ENCODE data around the gene ATP5PD. TPM values are rescaled to one million over a fixed set of nuclear protein-coding genes. Genes with fewer than 3 reads are reported as not detected.

ATP5PD gene
- total and polyA plus RNA-seq, 2 of the 13 experiments (the other 11 are each of a cell fraction or from before 2014, with no cell fraction given) = 158 to 428 TPM

DNA sequence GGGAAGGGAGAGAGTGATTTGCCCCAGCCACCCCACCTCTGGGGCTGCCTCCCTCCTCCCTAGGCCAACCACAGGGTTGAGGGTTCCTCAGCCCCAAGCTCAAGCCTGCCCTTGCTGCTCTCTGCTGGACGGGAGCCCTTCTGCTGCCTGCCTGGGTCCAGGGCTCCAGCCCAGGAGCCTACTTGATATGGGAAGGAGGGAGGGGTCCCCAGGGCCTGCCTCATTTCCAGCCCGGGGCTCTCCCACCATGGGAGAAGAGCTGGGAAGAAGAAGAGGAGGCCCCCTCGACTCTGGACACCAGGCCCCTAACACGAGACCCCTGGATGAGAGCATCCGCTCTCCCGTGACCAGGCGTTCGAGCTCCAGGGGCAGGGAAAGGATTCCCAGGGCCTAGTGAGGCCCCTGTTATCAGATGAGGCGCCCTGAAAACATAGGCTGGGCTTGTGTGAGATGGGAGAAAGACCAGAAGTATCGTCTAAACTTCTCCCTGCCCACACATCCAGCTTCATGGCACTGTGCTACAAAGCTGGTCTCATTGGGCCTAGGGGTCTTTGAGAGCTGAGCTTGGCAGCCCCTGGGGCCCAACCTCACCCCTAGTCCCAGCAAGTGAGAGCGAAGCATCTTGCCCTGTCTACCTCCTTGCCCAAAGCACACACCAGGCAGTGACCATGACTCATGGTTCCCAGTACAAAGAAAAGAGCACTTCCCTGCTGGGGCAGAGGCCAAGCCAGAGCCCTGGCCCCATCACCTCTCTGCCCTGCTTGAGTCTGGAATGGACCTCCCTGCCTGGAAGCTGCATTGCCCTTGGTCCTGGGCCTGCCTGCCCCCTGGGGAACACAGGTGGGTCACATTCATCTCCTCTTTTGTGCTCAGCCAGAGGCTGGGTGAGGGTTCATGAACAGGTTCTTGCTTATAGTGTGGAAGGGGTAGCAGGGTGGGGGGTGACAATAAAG lies 42.0 kb upstream of the ATP5PD start (continued):
- TF ChIP-seq, protein P1, sequence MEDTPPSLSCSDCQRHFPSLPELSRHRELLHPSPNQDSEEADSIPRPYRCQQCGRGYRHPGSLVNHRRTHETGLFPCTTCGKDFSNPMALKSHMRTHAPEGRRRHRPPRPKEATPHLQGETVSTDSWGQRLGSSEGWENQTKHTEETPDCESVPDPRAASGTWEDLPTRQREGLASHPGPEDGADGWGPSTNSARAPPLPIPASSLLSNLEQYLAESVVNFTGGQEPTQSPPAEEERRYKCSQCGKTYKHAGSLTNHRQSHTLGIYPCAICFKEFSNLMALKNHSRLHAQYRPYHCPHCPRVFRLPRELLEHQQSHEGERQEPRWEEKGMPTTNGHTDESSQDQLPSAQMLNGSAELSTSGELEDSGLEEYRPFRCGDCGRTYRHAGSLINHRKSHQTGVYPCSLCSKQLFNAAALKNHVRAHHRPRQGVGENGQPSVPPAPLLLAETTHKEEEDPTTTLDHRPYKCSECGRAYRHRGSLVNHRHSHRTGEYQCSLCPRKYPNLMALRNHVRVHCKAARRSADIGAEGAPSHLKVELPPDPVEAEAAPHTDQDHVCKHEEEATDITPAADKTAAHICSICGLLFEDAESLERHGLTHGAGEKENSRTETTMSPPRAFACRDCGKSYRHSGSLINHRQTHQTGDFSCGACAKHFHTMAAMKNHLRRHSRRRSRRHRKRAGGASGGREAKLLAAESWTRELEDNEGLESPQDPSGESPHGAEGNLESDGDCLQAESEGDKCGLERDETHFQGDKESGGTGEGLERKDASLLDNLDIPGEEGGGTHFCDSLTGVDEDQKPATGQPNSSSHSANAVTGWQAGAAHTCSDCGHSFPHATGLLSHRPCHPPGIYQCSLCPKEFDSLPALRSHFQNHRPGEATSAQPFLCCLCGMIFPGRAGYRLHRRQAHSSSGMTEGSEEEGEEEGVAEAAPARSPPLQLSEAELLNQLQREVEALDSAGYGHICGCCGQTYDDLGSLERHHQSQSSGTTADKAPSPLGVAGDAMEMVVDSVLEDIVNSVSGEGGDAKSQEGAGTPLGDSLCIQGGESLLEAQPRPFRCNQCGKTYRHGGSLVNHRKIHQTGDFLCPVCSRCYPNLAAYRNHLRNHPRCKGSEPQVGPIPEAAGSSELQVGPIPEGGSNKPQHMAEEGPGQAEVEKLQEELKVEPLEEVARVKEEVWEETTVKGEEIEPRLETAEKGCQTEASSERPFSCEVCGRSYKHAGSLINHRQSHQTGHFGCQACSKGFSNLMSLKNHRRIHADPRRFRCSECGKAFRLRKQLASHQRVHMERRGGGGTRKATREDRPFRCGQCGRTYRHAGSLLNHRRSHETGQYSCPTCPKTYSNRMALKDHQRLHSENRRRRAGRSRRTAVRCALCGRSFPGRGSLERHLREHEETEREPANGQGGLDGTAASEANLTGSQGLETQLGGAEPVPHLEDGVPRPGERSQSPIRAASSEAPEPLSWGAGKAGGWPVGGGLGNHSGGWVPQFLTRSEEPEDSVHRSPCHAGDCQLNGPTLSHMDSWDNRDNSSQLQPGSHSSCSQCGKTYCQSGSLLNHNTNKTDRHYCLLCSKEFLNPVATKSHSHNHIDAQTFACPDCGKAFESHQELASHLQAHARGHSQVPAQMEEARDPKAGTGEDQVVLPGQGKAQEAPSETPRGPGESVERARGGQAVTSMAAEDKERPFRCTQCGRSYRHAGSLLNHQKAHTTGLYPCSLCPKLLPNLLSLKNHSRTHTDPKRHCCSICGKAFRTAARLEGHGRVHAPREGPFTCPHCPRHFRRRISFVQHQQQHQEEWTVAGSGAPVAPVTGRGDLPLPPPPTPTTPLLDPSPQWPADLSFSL (CRISPR knock-in tag; IDR thresholded peaks at IDR 0.05) = peak; percentile 63; the same call in 1 of the 2 replicates
- TF ChIP-seq ZBTB21 (CRISPR knock-in tag; IDR thresholded peaks at IDR 0.05) = no peak
- TF ChIP-seq, protein P2, sequence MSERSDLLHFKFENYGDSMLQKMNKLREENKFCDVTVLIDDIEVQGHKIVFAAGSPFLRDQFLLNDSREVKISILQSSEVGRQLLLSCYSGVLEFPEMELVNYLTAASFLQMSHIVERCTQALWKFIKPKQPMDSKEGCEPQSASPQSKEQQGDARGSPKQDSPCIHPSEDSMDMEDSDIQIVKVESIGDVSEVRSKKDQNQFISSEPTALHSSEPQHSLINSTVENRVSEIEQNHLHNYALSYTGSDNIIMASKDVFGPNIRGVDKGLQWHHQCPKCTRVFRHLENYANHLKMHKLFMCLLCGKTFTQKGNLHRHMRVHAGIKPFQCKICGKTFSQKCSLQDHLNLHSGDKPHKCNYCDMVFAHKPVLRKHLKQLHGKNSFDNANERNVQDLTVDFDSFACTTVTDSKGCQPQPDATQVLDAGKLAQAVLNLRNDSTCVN (CRISPR knock-in tag; IDR thresholded peaks at IDR 0.05; ENCODE audit: borderline replicate concordance) = no peak; the same call in 1 of the 2 replicates
- no peak for TF ChIP-seq YY1 (IDR thresholded peaks at IDR 0.05; ENCODE audit: insufficient read depth, insufficient replicate concordance, low read depth, low read length)
- TF ChIP-seq MYC (CRISPR knock-in tag; IDR thresholded peaks at IDR 0.05; ENCODE audit: borderline replicate concordance) = 0 out of 2 replicates have a peak, but pooled peaks have one; percentile 53
- no peak for TF ChIP-seq USF2 (IDR thresholded peaks at IDR 0.05; ENCODE audit: low read depth, low read length)
- no peak for TF ChIP-seq USF2 (CRISPR knock-in tag; IDR thresholded peaks at IDR 0.05; ENCODE audit: borderline replicate concordance)
- no peak for TF ChIP-seq ATRX (CRISPR knock-in tag; IDR thresholded peaks at IDR 0.05; ENCODE audit: borderline replicate concordance)
- TF ChIP-seq CEBPG (CRISPR knock-in tag; IDR thresholded peaks at IDR 0.05) = 0 out of 2 replicates have a peak, but pooled peaks have one; percentile 12
- no peak for TF ChIP-seq ZNF10 (CRISPR knock-in tag; IDR thresholded peaks at IDR 0.05; ENCODE audit: borderline replicate concordance, low read depth)
- TF ChIP-seq CBX1 (IDR thresholded peaks at IDR 0.05; ENCODE audit: low read depth) = no peak
- TF ChIP-seq HDAC1 (CRISPR knock-in tag; IDR thresholded peaks at IDR 0.05) = no peak
- TF ChIP-seq ZNF263 (CRISPR knock-in tag; IDR thresholded peaks at IDR 0.05) = peak; percentile 58; the same call in 1 of the 2 replicates
- TF ChIP-seq ZSCAN25 (CRISPR knock-in tag; IDR thresholded peaks at IDR 0.05) = peak; percentile 41; the same call in 1 of the 2 replicates
- TF ChIP-seq, protein P3, sequence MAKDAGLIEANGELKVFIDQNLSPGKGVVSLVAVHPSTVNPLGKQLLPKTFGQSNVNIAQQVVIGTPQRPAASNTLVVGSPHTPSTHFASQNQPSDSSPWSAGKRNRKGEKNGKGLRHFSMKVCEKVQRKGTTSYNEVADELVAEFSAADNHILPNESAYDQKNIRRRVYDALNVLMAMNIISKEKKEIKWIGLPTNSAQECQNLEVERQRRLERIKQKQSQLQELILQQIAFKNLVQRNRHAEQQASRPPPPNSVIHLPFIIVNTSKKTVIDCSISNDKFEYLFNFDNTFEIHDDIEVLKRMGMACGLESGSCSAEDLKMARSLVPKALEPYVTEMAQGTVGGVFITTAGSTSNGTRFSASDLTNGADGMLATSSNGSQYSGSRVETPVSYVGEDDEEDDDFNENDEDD (CRISPR knock-in tag; IDR thresholded peaks at IDR 0.05; ENCODE audit: borderline replicate concordance) = peak; percentile 20; the same call in 1 of the 2 replicates
- no peak for TF ChIP-seq ZNF816 (CRISPR knock-in tag; IDR thresholded peaks at IDR 0.05; ENCODE audit: borderline replicate concordance)
- TF ChIP-seq SAP130 (CRISPR knock-in tag; IDR thresholded peaks at IDR 0.05; ENCODE audit: low read depth) = peak; percentile 84
- peak; percentile 44; the same call in 1 of the 2 replicates for TF ChIP-seq FOSL1 (CRISPR knock-in tag; IDR thresholded peaks at IDR 0.05; ENCODE audit: borderline replicate concordance)
